Astrocyte (in vitro differentiated cells and primary cell): Measurements from ENCODE around the gene ZNF8.

Source experiments
- EZH2 ChIP-seq: IDR thresholded peaks from 2 replicates; pipeline ENCODE4 v1.6.1; 2012; ENCODE audit warnings: mild to moderate bottlenecking, low read length, inconsistent platforms; ENCODE audit not compliant: insufficient read depth
- TF ChIP-seq, protein P1 (sequence below): IDR thresholded peaks from 2 replicates; pipeline ENCODE4 v1.5.1; 2011; ENCODE audit warnings: low read depth, mild to moderate bottlenecking, inconsistent platforms, low read length, moderate library complexity; ENCODE audit not compliant: insufficient read depth

DNA sequence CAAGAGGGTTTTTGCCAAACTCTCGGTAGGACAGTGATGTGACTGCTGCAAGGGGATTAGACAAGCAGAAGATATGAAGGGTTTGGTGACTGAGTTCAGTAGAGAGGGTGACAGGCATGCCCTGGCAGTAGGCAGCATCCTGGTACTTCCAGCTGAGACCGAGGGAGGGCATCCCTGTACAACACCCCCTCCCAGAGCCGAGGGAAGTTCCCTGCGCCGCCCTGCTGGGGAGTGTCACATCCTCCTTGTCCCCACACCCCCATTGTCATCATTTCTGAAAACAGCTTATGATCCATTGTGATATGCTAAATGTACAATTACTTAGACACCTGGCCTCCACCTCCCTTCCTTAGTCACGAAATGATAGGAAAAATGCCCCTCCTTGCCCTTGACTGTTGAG, 35.4 kb upstream of the ZNF8 start:
- TF ChIP-seq, protein P1, sequence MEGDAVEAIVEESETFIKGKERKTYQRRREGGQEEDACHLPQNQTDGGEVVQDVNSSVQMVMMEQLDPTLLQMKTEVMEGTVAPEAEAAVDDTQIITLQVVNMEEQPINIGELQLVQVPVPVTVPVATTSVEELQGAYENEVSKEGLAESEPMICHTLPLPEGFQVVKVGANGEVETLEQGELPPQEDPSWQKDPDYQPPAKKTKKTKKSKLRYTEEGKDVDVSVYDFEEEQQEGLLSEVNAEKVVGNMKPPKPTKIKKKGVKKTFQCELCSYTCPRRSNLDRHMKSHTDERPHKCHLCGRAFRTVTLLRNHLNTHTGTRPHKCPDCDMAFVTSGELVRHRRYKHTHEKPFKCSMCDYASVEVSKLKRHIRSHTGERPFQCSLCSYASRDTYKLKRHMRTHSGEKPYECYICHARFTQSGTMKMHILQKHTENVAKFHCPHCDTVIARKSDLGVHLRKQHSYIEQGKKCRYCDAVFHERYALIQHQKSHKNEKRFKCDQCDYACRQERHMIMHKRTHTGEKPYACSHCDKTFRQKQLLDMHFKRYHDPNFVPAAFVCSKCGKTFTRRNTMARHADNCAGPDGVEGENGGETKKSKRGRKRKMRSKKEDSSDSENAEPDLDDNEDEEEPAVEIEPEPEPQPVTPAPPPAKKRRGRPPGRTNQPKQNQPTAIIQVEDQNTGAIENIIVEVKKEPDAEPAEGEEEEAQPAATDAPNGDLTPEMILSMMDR: no peak
- no peak for TF ChIP-seq EZH2
